H1 (cell line): ENCODE results near the gene METTL9. TPM values are rescaled to one million over a fixed set of nuclear protein-coding genes. Genes with fewer than 3 reads are reported as not detected.
"Not testable (repeated sequence)": the region's sequence is repeated elsewhere in the genome, so short reads cannot be mapped to it uniquely, and the experiment has no call there.

ENCODE experiments used
- CTCF ChIA-PET: fragments of 300-600 bp; sonication (Branson Sonifier 250); formaldehyde crosslinking; loops from one replicate; lab custom pipeline; 2021; ENCODE audit not compliant: partially characterized antibody; lab: Charles Lee
- POLR2A ChIA-PET: fragments of 300-600 bp; sonication (Branson Sonifier 250); formaldehyde crosslinking; loops from one replicate; lab custom pipeline; 2021; ENCODE audit warnings: inconsistent platforms; ENCODE audit not compliant: partially characterized antibody; lab: Charles Lee
- DNase-seq, 2 experiments: peaks; one replicate each; pipeline versions ENCODE4 v3.0.0 to v3.0.0-alpha.2; 2010 to 2022; ENCODE audit warnings: low spot score in 2 of 2, low read depth in 1 of 2, mixed read lengths in 1 of 2
- FAIRE-seq: peaks from 2 replicates; lab custom pipeline; 2011; peaks lifted over from hg19 to GRCh38; lab: Jason Lieb, UNC
- H2AFZ ChIP-seq: 2 replicates; pipeline ENCODE4 v1.8.1; 2012; ENCODE audit warnings: low read length, inconsistent platforms
- H2AK5ac ChIP-seq: 2 replicates; pipeline ENCODE4 v1.6.1; 2013; ENCODE audit warnings: low read depth, low read length
- H2BK120ac ChIP-seq: replicated peaks from 2 replicates; pipeline ENCODE3; 2013; ENCODE audit warnings: low read depth, low read length, inconsistent platforms
- H2BK12ac ChIP-seq: 2 replicates; pipeline ENCODE4 v1.6.1; 2013; ENCODE audit warnings: low read depth, low read length
- H2BK15ac ChIP-seq: 2 replicates; pipeline ENCODE4 v1.6.1; 2013; ENCODE audit warnings: low read length
- H2BK20ac ChIP-seq: 2 replicates; pipeline ENCODE4 v1.6.1; 2013; ENCODE audit warnings: low read length
- H2BK5ac ChIP-seq: 2 replicates; pipeline ENCODE4 v1.6.1; 2013; ENCODE audit warnings: low read depth, low read length
- H3K14ac ChIP-seq: 2 replicates; pipeline ENCODE4 v1.6.1; 2013; ENCODE audit warnings: inconsistent platforms; ENCODE audit not compliant: insufficient read length
- H3K18ac ChIP-seq: 2 replicates; pipeline ENCODE4 v1.6.1; 2013; ENCODE audit warnings: low read length; ENCODE audit errors: extremely low read depth
- H3K23ac ChIP-seq: 2 replicates; pipeline ENCODE4 v1.6.1; 2013; ENCODE audit warnings: inconsistent platforms; ENCODE audit not compliant: insufficient read length
- H3K23me2 ChIP-seq: 2 replicates; pipeline ENCODE4 v1.6.1; 2013; ENCODE audit warnings: low read depth, low read length
- H3K27ac ChIP-seq: 2 replicates; pipeline ENCODE4 v1.6.1; 2011; ENCODE audit warnings: low read depth, low read length, inconsistent platforms
- H3K27me3 ChIP-seq, 4 experiments: replicated peaks in 1 of 4; 1 replicate in 1 of 4; 2 replicates in 3 of 4; pipeline versions ENCODE4 v1.6.1 to v1.8.1; 2011 to 2013; ENCODE audit warnings: low read length in 3 of 4, mild to moderate bottlenecking in 3 of 4, inconsistent platforms in 2 of 4, mixed read lengths in 2 of 4, moderate library complexity in 1 of 4; ENCODE audit not compliant: control insufficient read depth in 3 of 4, insufficient read depth in 3 of 4; ENCODE audit errors: extremely low read depth in 1 of 4
- H3K36me3 ChIP-seq, 4 experiments: 2 replicates each; pipeline versions ENCODE4 v1.6.1 to v1.8.1; 2011 to 2013; ENCODE audit warnings: mild to moderate bottlenecking in 4 of 4, low read length in 3 of 4, moderate library complexity in 2 of 4, control low read depth in 1 of 4, inconsistent platforms in 1 of 4; ENCODE audit not compliant: insufficient read depth in 4 of 4, control insufficient read depth in 2 of 4
- H3K4ac ChIP-seq: replicated peaks from 2 replicates; pipeline ENCODE3; 2013; ENCODE audit warnings: low read length, low read depth, mixed read lengths, inconsistent platforms; ENCODE audit not compliant: insufficient read length
- H3K4me1 ChIP-seq, 4 experiments: replicated peaks in 1 of 4; 1 replicate in 1 of 4; 2 replicates in 3 of 4; pipeline versions ENCODE4 v1.6.1 to v1.8.1; 2011 to 2013; ENCODE audit warnings: low read length in 3 of 4, inconsistent platforms in 2 of 4, mixed read lengths in 1 of 4; ENCODE audit not compliant: insufficient read depth in 4 of 4, control insufficient read depth in 3 of 4
- H3K4me2 ChIP-seq, 2 experiments: 2 replicates each; pipeline versions ENCODE4 v1.6.1 to v1.8.1; 2011 to 2013; ENCODE audit warnings: low read depth in 2 of 2, low read length in 2 of 2, control low read depth in 1 of 2, inconsistent platforms in 1 of 2, mild to moderate bottlenecking in 1 of 2; ENCODE audit not compliant: insufficient read depth in 1 of 2
- H3K4me3 ChIP-seq, 4 experiments: fragments of 200-600, 300-600 bp in 1 of 4; sonication (generic), shearing (Covaris generic), sonication (Bioruptor Twin) in 1 of 4; 2 replicates each; pipeline versions ENCODE4 v1.5.1 to v1.8.1; 2011 to 2016; ENCODE audit warnings: low read length in 4 of 4, low read depth in 3 of 4, control low read depth in 2 of 4, inconsistent platforms in 2 of 4, mild to moderate bottlenecking in 2 of 4, mixed read lengths in 1 of 4, moderate library complexity in 1 of 4; ENCODE audit not compliant: insufficient read depth in 2 of 4; ENCODE audit errors: extremely low read depth in 1 of 4
- H3K56ac ChIP-seq: replicated peaks from 2 replicates; pipeline ENCODE3; 2013; ENCODE audit warnings: low read depth, mild to moderate bottlenecking, mixed read lengths, low read length, inconsistent platforms; ENCODE audit not compliant: insufficient read length
- H3K79me1 ChIP-seq: 2 replicates; pipeline ENCODE4 v1.6.1; 2013; ENCODE audit warnings: low read depth, low read length, control low read depth
- H3K79me2 ChIP-seq, 2 experiments: 2 replicates each; pipeline versions ENCODE4 v1.6.1 to v1.8.1; 2012 to 2013; ENCODE audit warnings: low read length in 2 of 2, mild to moderate bottlenecking in 2 of 2, inconsistent platforms in 1 of 2; ENCODE audit not compliant: insufficient read depth in 2 of 2, control insufficient read depth in 1 of 2
- H3K9ac ChIP-seq, 4 experiments: replicated peaks in 1 of 4; 1 replicate in 1 of 4; 2 replicates in 3 of 4; pipeline versions ENCODE4 v1.6.1 to v1.8.1; 2011 to 2013; ENCODE audit warnings: low read depth in 3 of 4, low read length in 3 of 4, control low read depth in 2 of 4, mild to moderate bottlenecking in 2 of 4, moderate library complexity in 2 of 4, inconsistent platforms in 1 of 4; ENCODE audit errors: extremely low read depth in 1 of 4
- H3K9me3 ChIP-seq, 2 experiments: 2 replicates each; pipeline versions ENCODE4 v1.6.1 to v1.8.1; 2012 to 2013; ENCODE audit warnings: mild to moderate bottlenecking in 2 of 2, moderate library complexity in 2 of 2, control low read depth in 1 of 2, inconsistent platforms in 1 of 2, low read depth in 1 of 2, low read length in 1 of 2, mixed read lengths in 1 of 2; ENCODE audit not compliant: insufficient read depth in 2 of 2
- H4K20me1 ChIP-seq, 2 experiments: replicated peaks in 1 of 2; 2 replicates each; pipeline versions ENCODE3 to v1.8.1; 2011 to 2013; ENCODE audit warnings: inconsistent platforms in 2 of 2, low read length in 2 of 2, mild to moderate bottlenecking in 1 of 2; ENCODE audit not compliant: insufficient read depth in 2 of 2, control insufficient read depth in 1 of 2
- H4K5ac ChIP-seq: 2 replicates; pipeline ENCODE4 v1.6.1; 2013; ENCODE audit warnings: low read length, low read depth, mixed read lengths, inconsistent platforms; ENCODE audit not compliant: insufficient read length
- H4K8ac ChIP-seq: 2 replicates; pipeline ENCODE4 v1.8.0; 2013; ENCODE audit warnings: mild to moderate bottlenecking, moderate library complexity, low read length, inconsistent platforms; ENCODE audit not compliant: insufficient read depth; ENCODE audit errors: extremely low read depth
- H4K91ac ChIP-seq: replicated peaks from 2 replicates; pipeline ENCODE3; 2013; ENCODE audit warnings: low read length, mixed read lengths, inconsistent platforms; ENCODE audit not compliant: insufficient read length
- WGBS, 2 experiments: shearing (Covaris generic) in 1 of 2; methylation state at CpG; one replicate each; pipeline versions ENCODE4 v1.1.6 to v1.1.7; 2013 to 2015; ENCODE audit warnings: low lambda C conversion rate in 2 of 2, mixed read lengths in 2 of 2, inconsistent platforms in 1 of 2, low coverage in 1 of 2, missing lambda C conversion rate in 1 of 2; ENCODE audit not compliant: insufficient replicate concordance in 2 of 2, insufficient coverage in 1 of 2, insufficient read length in 1 of 2; ENCODE audit errors: extremely low coverage in 1 of 2, missing lambda C conversion rate in 1 of 2; 5-methylcytosine and 5-hydroxymethylcytosine counted together
- polyA plus RNA-seq, 7 experiments: library from polyadenylated mRNA; depleted of rRNA in 3 of 7; stranded (reverse) in 5 of 7; unstranded in 2 of 7; fragments of >200 nt in 5 of 7; fragments of 200-250 nt in 2 of 7; gene quantifications; 1 replicate in 5 of 7; 2 replicates in 1 of 7; 4 replicates in 1 of 7; pipeline versions ENCODE4 v1.2.1 to v1.2.3, GENCODE V29; 2011 to 2013; ENCODE audit warnings: missing spikeins in 2 of 7, mixed read lengths in 2 of 7
- total RNA-seq: library from RNA; stranded (reverse); fragmentation: NEBNext Ultra II Directional; extraction: Animal tissue kit (Norgen Biotek cat#: 25700); gene quantifications from 2 replicates; pipeline ENCODE4 v1.2.1, GENCODE V29; 2021

METTL9 gene
- total and polyA plus RNA-seq, 2 of the 8 experiments (the other 6 are each of a cell fraction or from before 2014, with no cell fraction given), result 45.4 to 112 TPM

DNA sequence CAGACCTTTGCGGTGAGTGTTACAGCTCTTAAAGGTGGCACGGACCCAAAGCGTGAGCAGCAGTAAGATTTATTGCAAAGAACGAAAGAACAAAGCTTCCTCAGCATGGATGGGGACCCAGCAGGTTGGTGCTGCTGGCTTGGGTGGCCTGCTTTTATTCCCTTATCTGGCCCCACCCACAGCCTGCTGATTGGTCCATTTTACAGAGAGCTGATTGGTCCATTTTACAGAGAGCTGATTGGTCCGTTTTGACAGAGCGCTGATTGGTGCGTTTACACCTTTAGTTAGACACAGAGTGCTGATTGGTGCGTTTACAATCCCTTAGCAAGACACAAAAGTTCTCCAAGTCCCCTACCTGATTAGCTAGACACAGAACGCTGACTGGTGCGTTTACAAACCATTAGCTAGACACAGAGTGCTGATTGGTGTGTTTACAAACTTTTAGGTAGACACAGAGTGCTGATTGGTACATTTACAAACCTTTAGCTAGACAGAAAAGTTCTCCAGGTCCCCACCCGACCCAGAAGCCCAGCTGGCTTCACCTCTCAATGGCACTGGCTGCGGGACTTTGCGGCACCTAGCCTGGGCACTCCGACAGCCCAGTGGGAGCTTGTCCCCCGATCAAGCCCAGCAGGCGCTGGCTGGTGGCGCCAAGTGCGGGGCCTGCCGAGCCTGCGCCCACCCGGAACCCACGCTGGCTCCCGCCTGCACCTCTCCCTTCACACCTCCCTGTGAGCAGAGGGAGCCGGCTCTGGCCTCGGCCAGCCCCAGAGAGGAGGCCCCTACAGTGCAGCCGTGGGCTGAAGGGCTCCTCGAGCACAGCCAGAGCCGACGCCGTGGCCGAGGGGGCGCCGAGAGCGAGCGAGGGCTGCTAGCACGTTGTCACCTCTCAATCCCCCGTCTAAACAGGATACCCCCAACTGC, 30.5 kb downstream of the METTL9 start:
- H3K23me2 ChIP-seq, H3K27ac ChIP-seq, FAIRE-seq, H3K9me3 ChIP-seq, H2BK120ac ChIP-seq, H3K9ac ChIP-seq, H3K79me1 ChIP-seq, H3K4ac ChIP-seq, H2AK5ac ChIP-seq, H3K4me2 ChIP-seq, H3K79me2 ChIP-seq, H4K91ac ChIP-seq, H3K56ac ChIP-seq, H4K5ac ChIP-seq, H2BK5ac ChIP-seq, H3K18ac ChIP-seq, H2BK15ac ChIP-seq, H3K23ac ChIP-seq, H2AFZ ChIP-seq, H3K4me3 ChIP-seq, H3K14ac ChIP-seq, H3K27me3 ChIP-seq, H2BK20ac ChIP-seq, H4K20me1 ChIP-seq, H3K4me1 ChIP-seq, H2BK12ac ChIP-seq, DNase-seq, H4K8ac ChIP-seq: not testable (repeated sequence)
- 98% methylated on average over 36 of the region's 37 CpGs; no CpG with 5 or more reads in 1 of the 2 experiments for WGBS, 2 experiments
- POLR2A ChIA-PET, result interaction anchor here (0.9 kb wide), 1 partner anchor 47 kb away, joined by 3 read pairs; no protein-coding TSS in a partner anchor
- CTCF ChIA-PET, result interaction anchor here (0.5 to 2.3 kb wide), 7 partner anchors 9 to 76 kb away, joined by 3 to 8 read pairs (median 4); partner anchors contain the start of gene IGSF6
- H3K36me3 ChIP-seq, result peaks cover 0 to 41% (median 19%) of the 10 kb centered on the region in 4 experiments; a peak in 5 of 8 replicates
